ENCODE results near the gene SPOCK3.

- TF ChIP-seq CTCF (IDR thresholded peaks at IDR 0.05; ENCODE audit: low read depth, low read length, missing input control) (no peak), JUND (IDR thresholded peaks at IDR 0.05) (no peak), YY1 (IDR thresholded peaks at IDR 0.05) (no peak), RXRA (IDR thresholded peaks at IDR 0.05) (no peak), MAX (IDR thresholded peaks at IDR 0.05) (no peak), ATF3 (IDR thresholded peaks at IDR 0.05) (no peak), GABPA (IDR thresholded peaks at IDR 0.05 in 1 of 2, conservative IDR thresholded peaks at IDR 0.05 in 1 of 2) (no peak), TAF1 (conservative IDR thresholded peaks at IDR 0.05) (no peak), REST (IDR thresholded peaks at IDR 0.05) (no peak)
Observed at GRCh38 chr4:166726832-166727231, 507.5 kb downstream of the SPOCK3 start.

Data from liver (tissue), 3 donors.